OCI-LY7 (cell line): Measurements from ENCODE around the gene SP100.

Experiments used
- CTCF ChIP-seq: fragments of 200-600 bp; sonication (generic); conservative IDR thresholded peaks from 2 replicates; pipeline ENCODE4 v1.5.1; 2014; ENCODE audit warnings: mild to moderate bottlenecking, antibody characterized with exemption, low read length, moderate library complexity, mixed read lengths
- EZH2phosphoT487 ChIP-seq: fragments of 200-600 bp; sonication (generic); IDR thresholded peaks from 2 replicates; pipeline ENCODE4 v1.6.1; 2018; ENCODE audit warnings: low read depth, borderline replicate concordance, mild to moderate bottlenecking, mixed run types, antibody characterized with exemption, low read length, moderate library complexity, mixed read lengths

- TF ChIP-seq CTCF (no peak), EZH2phosphoT487 (no peak)
Observed at GRCh38 chr2:230444832-230445231, 28.8 kb downstream of the SP100 start.
